Stimulated activated CD4-positive, alpha-beta T cell treated with anti-CD3 and anti-CD28 coated beads, Interleukin-1b, Interleukin-23, amount 100 ng/mL, for 24 hours (primary cell): ENCODE measurements around the gene MKS1.

Source experiments
- DNase-seq, 4 experiments: peaks; one replicate each; pipeline ENCODE4 v3.0.0-alpha.2; 2020; ENCODE audit warnings: low read depth in 4 of 4, low spot score in 1 of 4

Gene MKS1

GRCh38 chr17:58245428-58246103 is 26.5 kb upstream of the MKS1 start:
- DNase-seq, result no peak

- DNase-seq, result no peak
Measured at GRCh38 chr17:58244963-58245362, 25.9 kb upstream of the MKS1 start.

GRCh38 chr17:58242171-58242784 is 23.2 kb upstream of the MKS1 start:
- DNase-seq, result no peak

GRCh38 chr17:58239987-58240386 is 20.9 kb upstream of the MKS1 start:
- DNase-seq, result no peak

GRCh38 chr17:58238147-58238634 is 19.1 kb upstream of the MKS1 start, which contains the start of gene LPO:
Gene LPO, plus strand, starts transcription at chr17:58238584. Its CDS starts 4,396 bp downstream, at chr17:58242980.
- no peak for DNase-seq

- no peak for DNase-seq
Measured at GRCh38 chr17:58236394-58236793, 17.3 kb upstream of the MKS1 start.

DNA sequence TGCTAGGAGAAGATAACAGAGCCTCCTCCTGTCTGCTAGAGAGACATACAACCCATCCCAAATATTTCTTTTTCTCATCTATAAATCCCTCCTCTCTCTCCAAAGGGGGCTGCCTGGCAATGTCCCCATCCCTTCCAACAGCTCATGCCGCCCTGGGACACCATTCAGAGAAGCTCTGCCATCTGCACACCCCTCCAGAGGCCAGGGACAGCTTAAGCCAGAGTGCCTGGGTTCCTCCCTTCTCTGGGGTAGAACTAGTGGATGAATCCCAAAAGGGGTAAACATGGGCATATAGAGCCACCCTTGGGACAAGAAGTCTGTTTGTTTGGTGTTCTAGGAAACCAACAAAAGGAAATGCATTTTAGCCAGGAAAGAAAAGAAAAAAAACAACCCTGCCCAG is 16.8 kb upstream of the MKS1 start:
- no peak for DNase-seq

- DNase-seq, result no peak
Measured at GRCh38 chr17:58234512-58234911, 15.5 kb upstream of the MKS1 start.

DNA sequence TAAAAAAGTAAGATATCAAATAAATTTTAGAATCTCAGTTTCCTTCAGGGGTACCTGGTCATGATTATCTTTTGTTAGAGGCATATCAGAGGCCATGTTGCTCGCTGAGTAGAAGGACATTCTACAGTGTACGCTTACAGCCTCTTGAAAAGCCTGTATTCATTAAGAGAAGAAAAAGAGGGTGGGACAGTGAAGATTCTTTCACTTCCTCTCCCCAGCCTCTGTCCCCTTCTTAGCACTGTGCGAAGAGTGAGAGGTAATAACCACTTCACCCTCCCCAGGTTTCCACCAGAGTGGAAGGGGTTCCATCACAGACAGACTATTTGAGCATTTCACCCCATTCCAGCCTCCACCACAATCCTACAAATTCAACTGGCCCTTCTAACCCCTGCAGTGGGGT is 14.5 kb upstream of the MKS1 start:
- no peak for DNase-seq

DNA sequence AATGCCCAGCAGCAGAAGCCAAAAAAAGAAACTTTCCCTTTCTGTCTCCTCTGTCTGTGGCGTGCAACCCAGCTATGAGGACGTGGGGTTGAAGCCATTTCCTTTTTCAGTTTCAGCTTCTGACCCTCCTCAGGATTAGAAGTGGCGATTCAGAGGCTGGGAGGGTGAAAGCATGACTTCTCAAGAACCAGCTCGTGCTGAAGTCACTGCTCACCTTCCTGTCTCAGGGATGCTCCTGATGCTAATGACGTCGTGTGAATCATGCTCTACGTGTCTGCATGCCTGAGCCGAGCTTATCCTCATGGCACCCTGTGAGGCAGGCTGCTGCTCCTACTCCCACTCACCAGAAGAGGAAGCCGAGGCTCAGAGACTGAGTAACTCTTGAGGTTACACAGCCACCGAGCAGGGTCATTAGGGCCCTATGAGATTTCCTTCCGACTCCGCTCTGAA is 13.7 kb upstream of the MKS1 start:
- no peak for DNase-seq

- DNase-seq, result no peak
Measured at GRCh38 chr17:58231641-58232040, 12.6 kb upstream of the MKS1 start.

DNA sequence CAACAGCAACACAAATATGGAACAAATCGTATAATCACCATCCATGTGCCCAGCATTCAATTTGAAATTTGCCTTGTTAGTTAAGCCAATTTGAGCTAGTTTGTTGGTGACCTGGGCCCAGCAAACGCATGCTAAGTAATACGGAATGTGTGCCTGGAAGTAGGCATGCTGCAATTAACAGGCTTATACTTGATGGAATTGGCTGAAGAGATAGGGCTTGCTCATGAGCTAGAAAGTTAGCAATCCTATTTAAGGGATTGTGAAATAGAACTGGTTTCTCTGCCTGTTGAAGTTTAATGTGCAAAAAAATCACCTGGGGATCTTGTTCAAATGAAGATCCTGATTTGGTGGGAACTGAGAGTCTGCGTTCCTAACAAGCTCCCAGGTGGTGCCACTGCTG is 10.8 kb upstream of the MKS1 start:
- DNase-seq, result no peak

- no peak for DNase-seq
Measured at GRCh38 chr17:58229384-58229783, 10.3 kb upstream of the MKS1 start.

- DNase-seq, result no peak
Measured at GRCh38 chr17:58228679-58229078, 9.6 kb upstream of the MKS1 start.

- DNase-seq, result no peak
Measured at GRCh38 chr17:58227733-58228132, 8.7 kb upstream of the MKS1 start.

DNA sequence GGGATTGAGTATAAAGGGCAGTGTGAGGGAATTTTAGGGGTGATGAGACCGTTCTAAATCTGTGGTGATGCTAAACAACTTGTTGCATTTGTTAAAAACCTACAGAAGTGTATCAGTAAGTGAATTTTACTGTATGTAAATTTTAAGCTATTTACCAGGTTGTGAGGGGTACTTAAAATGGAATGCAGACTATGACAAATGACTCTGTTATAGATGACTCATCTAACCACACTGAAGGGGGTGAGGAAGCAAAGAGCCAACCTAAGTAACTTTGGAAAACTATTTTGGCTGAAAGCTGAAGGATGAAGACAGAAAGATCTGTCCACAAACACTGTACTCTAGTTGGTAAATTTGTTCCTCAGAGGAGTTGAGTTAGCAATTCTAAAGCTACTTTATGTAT is 5.3 kb upstream of the MKS1 start:
- no peak for DNase-seq

GRCh38 chr17:58219789-58220183 is 731 bp upstream of the MKS1 start:
- no peak for DNase-seq

DNA sequence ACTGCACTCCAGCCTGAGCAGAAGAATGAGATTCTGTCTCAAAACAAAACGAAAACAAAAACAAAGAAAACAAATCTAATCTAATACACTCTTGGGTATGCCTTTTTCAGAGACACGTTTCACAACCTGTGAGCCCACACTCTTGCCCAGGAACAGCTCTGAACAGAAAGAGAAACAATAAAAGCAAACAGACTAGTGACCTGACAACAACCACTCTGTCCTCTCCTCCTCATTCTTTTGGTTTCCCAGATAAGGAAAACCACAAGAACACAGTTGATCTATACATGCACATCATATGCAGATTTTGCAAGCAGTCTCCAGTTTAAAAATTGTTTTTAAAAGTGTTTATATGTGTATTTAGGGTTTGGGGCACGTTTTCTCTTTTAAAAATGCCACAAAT is 1.3 kb downstream of the MKS1 start:
- no peak for DNase-seq

GRCh38 chr17:58215685-58216084 is 3.4 kb downstream of the MKS1 start:
- no peak for DNase-seq

DNA sequence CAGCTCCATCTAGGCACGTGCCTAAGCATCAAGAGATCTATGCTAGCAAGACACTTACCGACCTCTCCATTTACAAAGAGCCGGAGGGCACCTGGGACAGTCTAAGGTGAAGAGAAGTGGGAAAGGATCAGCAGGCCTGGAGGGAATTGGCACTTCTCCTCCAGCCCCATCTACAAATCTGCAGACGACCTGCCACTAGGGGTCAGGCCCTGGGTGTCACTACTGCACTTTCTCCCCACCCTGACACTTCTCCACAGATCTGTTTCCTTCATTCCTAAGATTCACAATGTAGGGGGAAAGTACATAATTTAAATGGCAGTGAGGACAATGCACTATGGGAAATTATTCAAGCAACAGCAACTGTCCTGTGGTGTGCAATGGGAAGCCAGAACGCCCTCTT is 8.1 kb downstream of the MKS1 start:
- no peak for DNase-seq

DNA sequence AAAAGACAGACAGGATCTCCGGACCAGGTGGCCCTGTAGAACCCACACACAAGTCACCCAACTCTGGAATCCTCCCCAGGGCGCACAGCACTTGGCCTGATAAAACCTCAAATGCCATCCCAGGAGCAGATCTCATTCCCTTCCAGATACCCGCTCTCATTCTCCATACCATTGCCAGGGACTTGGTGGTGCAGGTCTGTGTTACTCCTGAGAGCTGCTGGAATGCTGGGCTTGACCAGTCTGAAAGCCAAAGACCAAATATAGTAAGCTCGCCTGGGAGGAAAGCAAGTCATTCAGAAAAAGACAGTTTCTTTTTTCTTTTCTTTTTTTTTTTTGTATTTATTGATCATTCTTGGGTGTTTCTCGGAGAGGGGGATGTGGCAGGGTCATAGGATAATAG is 10.7 kb downstream of the MKS1 start:
- DNase-seq, result no peak

DNA sequence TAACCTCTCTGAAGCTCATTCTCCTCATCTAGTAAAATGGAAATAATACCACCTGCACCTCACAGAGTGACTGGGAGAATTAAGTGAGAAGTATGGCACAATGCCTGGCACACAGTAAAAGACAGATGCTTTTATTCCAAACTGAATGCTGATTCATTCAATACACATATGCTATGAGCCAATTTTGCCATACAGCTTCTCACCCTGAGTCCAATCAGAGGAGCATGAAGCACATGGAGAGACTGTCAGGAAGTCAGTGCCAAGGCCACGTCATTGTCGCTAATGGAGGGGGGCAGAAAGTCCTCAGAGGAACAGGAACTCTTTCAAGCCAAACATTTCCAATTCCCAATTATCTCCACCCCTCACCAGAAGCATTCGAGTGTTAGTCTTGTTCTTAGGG is 11.6 kb downstream of the MKS1 start:
- no peak for DNase-seq

GRCh38 chr17:58205936-58206335 is 13.1 kb downstream of the MKS1 start:
- DNase-seq, result no peak
